ENCODE results near the gene ECM1.

The ECM1 gene

DNA sequence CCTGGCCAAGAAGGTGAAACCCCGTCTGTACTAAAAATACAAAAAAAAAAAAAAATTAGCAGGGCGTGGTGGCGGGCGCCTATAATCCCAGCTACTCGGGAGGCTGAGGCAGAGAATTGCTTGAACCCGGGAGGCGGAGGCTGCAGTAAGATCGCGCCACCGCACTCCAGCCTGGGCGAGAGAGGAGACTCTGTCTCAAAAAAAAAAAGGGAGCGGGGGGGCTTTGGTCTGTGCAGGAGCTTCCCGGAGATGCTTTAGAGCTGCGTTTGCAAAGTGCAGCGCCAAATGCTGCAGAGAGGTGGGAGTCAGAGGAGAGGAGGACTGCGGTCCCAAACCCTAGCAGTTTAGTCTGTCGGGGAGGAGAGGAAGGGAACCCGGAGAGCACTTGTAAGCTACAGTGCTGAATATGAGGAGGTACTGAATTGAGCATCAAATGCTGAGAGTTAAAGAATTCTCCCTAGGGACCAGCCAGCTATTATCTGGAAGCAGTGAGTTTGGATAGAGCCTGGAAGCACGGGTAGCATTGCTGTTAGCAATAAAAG, 8.2 kb downstream of the ECM1 start:
- TF ChIP-seq, protein P1, sequence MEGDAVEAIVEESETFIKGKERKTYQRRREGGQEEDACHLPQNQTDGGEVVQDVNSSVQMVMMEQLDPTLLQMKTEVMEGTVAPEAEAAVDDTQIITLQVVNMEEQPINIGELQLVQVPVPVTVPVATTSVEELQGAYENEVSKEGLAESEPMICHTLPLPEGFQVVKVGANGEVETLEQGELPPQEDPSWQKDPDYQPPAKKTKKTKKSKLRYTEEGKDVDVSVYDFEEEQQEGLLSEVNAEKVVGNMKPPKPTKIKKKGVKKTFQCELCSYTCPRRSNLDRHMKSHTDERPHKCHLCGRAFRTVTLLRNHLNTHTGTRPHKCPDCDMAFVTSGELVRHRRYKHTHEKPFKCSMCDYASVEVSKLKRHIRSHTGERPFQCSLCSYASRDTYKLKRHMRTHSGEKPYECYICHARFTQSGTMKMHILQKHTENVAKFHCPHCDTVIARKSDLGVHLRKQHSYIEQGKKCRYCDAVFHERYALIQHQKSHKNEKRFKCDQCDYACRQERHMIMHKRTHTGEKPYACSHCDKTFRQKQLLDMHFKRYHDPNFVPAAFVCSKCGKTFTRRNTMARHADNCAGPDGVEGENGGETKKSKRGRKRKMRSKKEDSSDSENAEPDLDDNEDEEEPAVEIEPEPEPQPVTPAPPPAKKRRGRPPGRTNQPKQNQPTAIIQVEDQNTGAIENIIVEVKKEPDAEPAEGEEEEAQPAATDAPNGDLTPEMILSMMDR (conservative IDR thresholded peaks at IDR 0.05; ENCODE audit: low read length): peak; percentile 7; the same call in 1 of the 2 replicates
- H3K4me3 ChIP-seq (ENCODE audit: low read length): peak overlapping the region; percentile 66
- no peak for DNase-seq (ENCODE audit: low read depth)

DNA sequence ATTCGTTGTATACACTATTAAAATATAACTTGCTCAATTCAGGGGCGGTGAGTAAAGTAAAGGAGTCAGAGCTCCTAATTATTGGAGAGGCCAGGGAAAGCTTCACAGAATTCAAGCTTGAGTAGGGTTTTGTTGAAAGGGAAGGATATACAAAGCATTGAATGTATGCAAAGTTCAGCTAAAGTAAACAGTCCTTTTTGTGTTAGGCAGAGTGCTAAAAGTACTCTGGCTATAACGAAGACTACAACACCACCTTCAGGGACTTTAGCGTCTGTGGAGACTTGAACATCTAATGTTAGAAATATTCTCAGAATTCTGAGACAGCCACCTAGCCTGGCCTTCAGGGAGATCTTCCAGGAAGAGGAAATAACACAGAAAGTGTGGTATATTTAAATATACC, 8.7 kb downstream of the ECM1 start:
- no peak overlapping the region; the same call in 1 of the 2 replicates for H3K4me3 ChIP-seq (ENCODE audit: low read length)
- TF ChIP-seq, protein P1 (conservative IDR thresholded peaks at IDR 0.05; ENCODE audit: low read length): peak; percentile 5; the same call in 1 of the 2 replicates
- DNase-seq (ENCODE audit: low read depth): no peak

DNA sequence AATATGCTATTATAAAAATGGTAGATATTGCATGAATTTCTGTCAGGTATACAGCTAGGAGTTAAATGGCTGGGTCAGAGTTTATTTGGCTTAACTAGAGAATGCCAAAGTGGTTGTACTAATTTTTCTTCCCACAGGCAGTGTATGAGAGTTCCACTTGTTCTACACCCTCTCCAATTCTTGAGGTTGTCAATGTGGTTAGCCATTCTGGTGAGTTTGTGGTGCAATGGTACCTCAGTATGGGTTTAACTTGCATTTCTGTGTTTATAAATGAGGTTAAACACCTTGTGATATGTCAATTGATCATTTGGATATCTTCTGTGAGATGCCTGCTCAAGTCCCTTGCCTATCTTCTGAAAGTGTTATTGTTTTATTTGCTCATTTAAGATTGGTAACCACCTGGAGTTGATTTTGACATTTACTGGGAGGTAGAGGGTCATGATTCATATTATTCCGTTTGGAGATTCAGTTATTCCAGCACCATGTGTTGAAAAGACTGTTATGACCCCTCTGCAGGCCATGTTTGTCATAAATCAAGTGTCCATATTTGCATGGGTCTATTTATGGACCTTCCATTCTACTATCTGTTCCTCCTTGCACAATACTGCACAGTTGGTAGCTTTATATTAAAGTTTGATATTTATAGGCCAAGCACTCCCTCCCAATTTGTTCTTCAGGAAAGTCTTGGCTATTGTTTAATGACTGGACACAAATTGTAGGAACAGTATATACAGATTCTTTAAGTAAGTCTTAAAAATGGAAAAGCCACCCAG, 13.5 kb downstream of the ECM1 start:
- H3K4me3 ChIP-seq (ENCODE audit: low read length): no peak overlapping the region
- no peak for DNase-seq (ENCODE audit: low read depth)
- TF ChIP-seq, protein P1 (conservative IDR thresholded peaks at IDR 0.05; ENCODE audit: low read length): no peak

DNA sequence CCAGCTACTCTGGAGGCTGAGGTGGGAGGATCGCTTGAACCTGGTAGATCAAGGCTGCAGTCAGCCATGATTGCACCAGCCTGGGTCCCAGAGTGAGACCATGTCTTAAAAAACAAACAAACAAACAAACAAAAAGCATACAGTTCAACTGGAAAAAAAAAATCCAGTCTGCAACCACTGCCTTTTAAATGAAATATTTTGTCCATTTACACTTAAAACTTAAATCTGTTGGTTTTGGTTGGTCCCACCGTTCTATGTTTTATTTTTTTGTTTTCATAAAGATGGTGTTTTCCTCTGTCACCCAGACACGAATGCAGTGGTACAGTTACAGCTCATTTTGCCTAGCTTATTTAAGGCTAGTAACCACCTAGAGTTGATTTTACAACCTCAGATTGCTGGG, 17.4 kb downstream of the ECM1 start:
- no peak for DNase-seq (ENCODE audit: low read depth)
- H3K4me3 ChIP-seq (ENCODE audit: low read length): no peak overlapping the region
- TF ChIP-seq, protein P1 (conservative IDR thresholded peaks at IDR 0.05; ENCODE audit: low read length): no peak

DNA sequence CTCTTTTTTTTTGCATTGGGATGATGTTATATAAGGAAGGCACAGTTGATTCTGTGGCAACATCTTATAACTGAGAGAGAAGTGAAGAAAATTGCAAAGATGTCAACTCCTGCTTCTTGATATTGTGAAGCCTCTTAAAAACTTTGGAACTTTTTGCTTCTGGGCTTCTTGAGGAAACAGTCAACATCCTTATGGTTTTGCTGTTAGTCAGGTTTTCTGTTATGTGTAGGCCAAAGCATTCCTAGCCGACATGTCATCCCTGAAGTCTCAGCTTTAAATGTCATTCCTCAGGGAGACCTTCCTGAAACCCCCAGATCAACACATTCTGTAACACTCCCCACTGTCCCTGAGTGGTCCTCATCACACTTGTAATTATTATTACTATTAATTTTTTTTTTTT, 20.3 kb downstream of the ECM1 start:
- no peak overlapping the region for H3K4me3 ChIP-seq (ENCODE audit: low read length)
- peak; percentile 80 for DNase-seq (ENCODE audit: low read depth)
- TF ChIP-seq, protein P1 (conservative IDR thresholded peaks at IDR 0.05; ENCODE audit: low read length): no peak

DNA sequence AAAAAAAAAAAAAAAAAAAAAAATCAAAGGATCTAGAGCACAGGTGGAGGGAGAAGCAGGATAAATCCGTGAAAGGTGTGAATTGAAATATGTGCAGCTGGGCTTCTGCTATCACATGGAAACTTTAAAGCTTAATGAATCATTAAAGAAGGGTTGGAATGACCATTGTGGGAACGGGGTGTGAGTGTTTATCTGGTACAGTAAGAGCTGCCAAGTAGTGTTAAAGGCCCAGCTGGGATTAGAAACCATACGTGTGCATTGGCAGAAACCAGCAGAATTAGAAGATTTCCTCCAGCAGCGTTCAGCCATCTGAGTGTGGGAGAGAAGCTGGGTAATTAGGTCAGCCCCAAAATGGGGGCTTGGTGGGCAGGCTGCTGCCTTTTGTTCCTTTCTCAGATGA, 21.1 kb downstream of the ECM1 start:
- TF ChIP-seq, protein P1 (conservative IDR thresholded peaks at IDR 0.05; ENCODE audit: low read length): no peak

More for the DNA sequence above, 21.1 kb downstream of the ECM1 start:
- H3K4me3 ChIP-seq (ENCODE audit: low read length): no peak overlapping the region
- peak; percentile 85 for DNase-seq (ENCODE audit: low read depth)

All from AG10803 (cell line).